GM19043 (cell line): ENCODE results near the gene MCM3AP.

Experiments used
- ATAC-seq: cut with Tn5 transposase; IDR thresholded peaks from one replicate; pipeline ENCODE4 v1.9.1; 2021; ENCODE audit warnings: low read depth; ENCODE audit not compliant: unreplicated experiment

The MCM3AP gene

GRCh38 chr21:46189959-46190490, 95.4 kb downstream of the MCM3AP start:
- ATAC-seq = no peak

GRCh38 chr21:46189213-46189958, 96.0 kb downstream of the MCM3AP start:
- ATAC-seq = no peak

- no peak for ATAC-seq
These were observed 96.9 kb downstream of the MCM3AP start for GRCh38 chr21:46188226-46189212.

GRCh38 chr21:46187814-46188213, 97.6 kb downstream of the MCM3AP start:
- no peak for ATAC-seq

- ATAC-seq = no peak
These were observed 98.2 kb downstream of the MCM3AP start for GRCh38 chr21:46187261-46187660.

- ATAC-seq = no peak
These were observed 99.7 kb downstream of the MCM3AP start for GRCh38 chr21:46185716-46186115.
